HG03060 (cell line): ENCODE results near the gene DNAJB4.
"Not testable (repeated sequence)": the region's sequence is repeated elsewhere in the genome, so short reads cannot be mapped to it uniquely, and the experiment has no call there.

Experiments
- ATAC-seq: cut with Tn5 transposase; IDR thresholded peaks from one replicate; pipeline ENCODE4 v1.9.1; 2021; ENCODE audit warnings: low read depth, moderate number of reproducible peaks; ENCODE audit not compliant: unreplicated experiment

The DNAJB4 gene

GRCh38 chr1:78060857-78061563 lies 56.3 kb downstream of the DNAJB4 start:
- ATAC-seq: peak; percentile 58

- ATAC-seq: no peak
These were observed 57.2 kb downstream of the DNAJB4 start for GRCh38 chr1:78061825-78062523.

GRCh38 chr1:78064886-78065285 lies 60.1 kb downstream of the DNAJB4 start:
- ATAC-seq: not testable (repeated sequence)
